Kidney epithelial cell (primary cell): ENCODE measurements around the gene TBL3. TPM values are rescaled to one million over a fixed set of nuclear protein-coding genes. Genes with fewer than 3 reads are reported as not detected.
"Not testable (repeated sequence)": the region's sequence is repeated elsewhere in the genome, so short reads cannot be mapped to it uniquely, and the experiment has no call there.

ENCODE experiments used
- DNase-seq: peaks from one replicate; pipeline ENCODE4 v3.0.0-alpha.2; 2010; ENCODE audit warnings: low read depth
- H3K27me3 ChIP-seq: 2 replicates; pipeline ENCODE4 v1.6.0; 2011; ENCODE audit warnings: low read length; ENCODE audit not compliant: control insufficient read depth, insufficient read depth
- H3K36me3 ChIP-seq: 2 replicates; pipeline ENCODE4 v1.5.1; 2011; ENCODE audit warnings: low read length; ENCODE audit not compliant: control insufficient read depth, insufficient read depth
- H3K4me3 ChIP-seq: 2 replicates; pipeline ENCODE4 v1.5.1; 2011; ENCODE audit warnings: low read depth, mild to moderate bottlenecking, control low read depth, low read length
- total RNA-seq: library from RNA; depleted of rRNA; stranded (reverse); fragments of >200 nt; gene quantifications from 2 replicates; pipeline ENCODE4 v1.2.3, GENCODE V29; 2015
- TF ChIP-seq, protein P1 (sequence below): IDR thresholded peaks from 2 replicates; pipeline ENCODE4 v1.5.1; 2011; ENCODE audit warnings: mild to moderate bottlenecking, moderate library complexity, low read length, control low read depth, inconsistent platforms; ENCODE audit not compliant: insufficient read depth, poor library complexity, severe bottlenecking

The TBL3 gene
- total RNA-seq, 1 donor from 2014 or later: 70.3 TPM

DNA sequence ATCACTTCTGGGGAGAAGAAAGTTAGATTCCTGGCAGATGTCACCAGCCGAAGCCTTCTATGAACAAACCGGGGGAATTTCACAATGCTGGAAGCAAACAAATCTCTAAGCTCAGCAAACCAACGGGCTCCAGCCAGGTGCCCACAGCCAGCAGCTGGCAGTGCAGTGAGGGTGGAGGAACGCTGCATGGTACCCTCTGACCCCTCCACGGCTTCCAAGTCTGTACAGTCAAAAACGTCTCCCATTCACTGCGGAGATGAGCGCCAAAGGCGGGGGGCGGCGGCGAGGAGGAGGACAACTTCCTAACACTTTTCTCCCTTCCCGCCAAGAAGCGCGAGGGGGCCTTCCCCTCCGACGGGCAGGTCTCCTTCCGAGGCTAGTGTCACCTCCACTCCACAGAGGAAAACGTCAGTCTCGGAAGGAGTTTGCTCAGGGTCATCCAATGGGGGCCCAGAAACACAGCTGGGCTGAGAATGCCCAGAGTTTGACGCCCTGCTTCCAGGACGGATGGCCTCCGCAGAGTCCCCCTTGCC, 36.8 kb downstream of the TBL3 start:
- H3K27me3 ChIP-seq: no peaks in the 10 kb centered on the region
- DNase-seq: no peak
- H3K4me3 ChIP-seq: peak overlapping the region; percentile 74
- peaks cover 1% of the 10 kb centered on the region for H3K36me3 ChIP-seq
- TF ChIP-seq, protein P1, sequence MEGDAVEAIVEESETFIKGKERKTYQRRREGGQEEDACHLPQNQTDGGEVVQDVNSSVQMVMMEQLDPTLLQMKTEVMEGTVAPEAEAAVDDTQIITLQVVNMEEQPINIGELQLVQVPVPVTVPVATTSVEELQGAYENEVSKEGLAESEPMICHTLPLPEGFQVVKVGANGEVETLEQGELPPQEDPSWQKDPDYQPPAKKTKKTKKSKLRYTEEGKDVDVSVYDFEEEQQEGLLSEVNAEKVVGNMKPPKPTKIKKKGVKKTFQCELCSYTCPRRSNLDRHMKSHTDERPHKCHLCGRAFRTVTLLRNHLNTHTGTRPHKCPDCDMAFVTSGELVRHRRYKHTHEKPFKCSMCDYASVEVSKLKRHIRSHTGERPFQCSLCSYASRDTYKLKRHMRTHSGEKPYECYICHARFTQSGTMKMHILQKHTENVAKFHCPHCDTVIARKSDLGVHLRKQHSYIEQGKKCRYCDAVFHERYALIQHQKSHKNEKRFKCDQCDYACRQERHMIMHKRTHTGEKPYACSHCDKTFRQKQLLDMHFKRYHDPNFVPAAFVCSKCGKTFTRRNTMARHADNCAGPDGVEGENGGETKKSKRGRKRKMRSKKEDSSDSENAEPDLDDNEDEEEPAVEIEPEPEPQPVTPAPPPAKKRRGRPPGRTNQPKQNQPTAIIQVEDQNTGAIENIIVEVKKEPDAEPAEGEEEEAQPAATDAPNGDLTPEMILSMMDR: no peak

DNA sequence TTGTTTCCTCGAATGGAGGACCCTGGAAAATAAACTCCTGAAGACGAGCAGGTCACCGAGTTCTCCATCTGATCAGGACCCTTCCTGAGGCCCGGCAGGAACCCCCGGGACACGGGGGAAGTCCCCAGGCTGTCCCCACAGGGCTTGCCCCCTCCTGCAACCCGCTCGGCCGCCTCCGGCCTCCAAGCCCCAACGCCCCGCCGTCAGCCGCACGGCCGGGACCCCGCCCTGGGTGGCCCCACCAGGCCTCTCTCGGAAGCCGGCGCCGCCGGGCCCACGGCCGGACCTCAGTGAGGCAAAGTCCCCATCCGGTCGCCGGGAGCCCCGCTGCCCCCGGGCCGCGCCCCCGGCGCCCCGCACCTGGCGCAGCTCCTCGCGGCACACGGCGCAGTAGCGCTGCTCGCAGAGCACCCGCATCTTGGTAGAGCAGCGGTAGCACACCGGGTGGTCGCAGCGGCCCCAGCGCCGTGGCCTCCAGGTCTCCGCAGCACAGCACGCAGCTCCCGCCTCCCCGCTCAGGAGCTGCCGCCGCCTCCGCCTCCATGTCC, 37.4 kb downstream of the TBL3 start:
- no peak for DNase-seq
- H3K27me3 ChIP-seq: no peaks in the 10 kb centered on the region
- peaks cover 1% of the 10 kb centered on the region for H3K36me3 ChIP-seq
- peak overlapping the region; percentile 74 for H3K4me3 ChIP-seq
- TF ChIP-seq, protein P1: no peak

- peaks cover 1% of the 10 kb centered on the region for H3K36me3 ChIP-seq
- H3K27me3 ChIP-seq: no peaks in the 10 kb centered on the region
- TF ChIP-seq, protein P1: no peak
- no peak for DNase-seq
- peak within 1 kb of the TSS; percentile 74 for H3K4me3 ChIP-seq
These were observed 38.1 kb downstream of the TBL3 start, which contains the start of gene ZNF598 for GRCh38 chr16:2009791-2010510. Gene ZNF598 (minus strand): TSS chr16:2009821.

DNA sequence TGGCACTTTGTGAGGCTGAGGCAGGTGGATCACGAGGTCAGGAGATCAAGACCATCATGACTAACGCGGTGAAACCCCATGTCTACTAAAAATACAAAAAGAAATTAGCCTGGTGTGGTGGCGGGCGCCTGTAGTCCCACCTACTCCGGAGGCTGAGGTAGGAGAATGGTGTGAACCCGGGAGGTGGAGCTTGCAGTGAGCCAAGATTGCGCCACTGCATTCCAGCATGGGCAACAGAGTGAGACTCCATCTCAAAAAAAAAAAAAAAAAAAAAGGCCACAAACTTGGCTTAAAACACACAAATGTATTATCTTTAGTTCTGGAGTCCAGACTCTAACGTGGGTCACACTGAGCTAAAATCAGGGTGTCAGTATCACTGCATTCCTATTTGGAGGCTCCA, 39.9 kb downstream of the TBL3 start:
- not testable (repeated sequence) for DNase-seq, H3K27me3 ChIP-seq, H3K4me3 ChIP-seq, H3K36me3 ChIP-seq

DNA sequence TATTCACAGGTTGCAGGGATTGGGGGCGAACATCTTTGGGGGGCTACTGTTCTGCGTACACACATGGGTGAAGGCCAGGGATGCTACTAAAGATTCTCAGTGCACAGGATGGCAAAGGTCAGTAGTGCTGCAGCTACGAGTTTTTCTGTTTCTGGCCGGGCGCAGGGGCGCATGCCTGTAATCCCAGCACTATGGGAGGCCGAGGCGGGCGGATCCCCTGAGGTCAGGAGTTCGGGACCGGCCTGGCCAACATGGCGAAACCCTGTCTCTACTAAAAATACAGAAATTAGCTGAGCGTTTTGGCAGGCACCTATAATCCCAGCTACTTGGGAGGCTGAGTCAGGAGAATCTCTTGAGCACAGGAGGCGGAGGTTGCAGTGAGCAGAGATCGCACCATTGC, 41.7 kb downstream of the TBL3 start:
- Histone ChIP-seq H3K27me3 (no peaks in the 10 kb centered on the region), H3K36me3 (no peaks in the 10 kb centered on the region), H3K4me3 (no peak overlapping the region)
- DNase-seq: no peak
- TF ChIP-seq, protein P1: no peak

DNA sequence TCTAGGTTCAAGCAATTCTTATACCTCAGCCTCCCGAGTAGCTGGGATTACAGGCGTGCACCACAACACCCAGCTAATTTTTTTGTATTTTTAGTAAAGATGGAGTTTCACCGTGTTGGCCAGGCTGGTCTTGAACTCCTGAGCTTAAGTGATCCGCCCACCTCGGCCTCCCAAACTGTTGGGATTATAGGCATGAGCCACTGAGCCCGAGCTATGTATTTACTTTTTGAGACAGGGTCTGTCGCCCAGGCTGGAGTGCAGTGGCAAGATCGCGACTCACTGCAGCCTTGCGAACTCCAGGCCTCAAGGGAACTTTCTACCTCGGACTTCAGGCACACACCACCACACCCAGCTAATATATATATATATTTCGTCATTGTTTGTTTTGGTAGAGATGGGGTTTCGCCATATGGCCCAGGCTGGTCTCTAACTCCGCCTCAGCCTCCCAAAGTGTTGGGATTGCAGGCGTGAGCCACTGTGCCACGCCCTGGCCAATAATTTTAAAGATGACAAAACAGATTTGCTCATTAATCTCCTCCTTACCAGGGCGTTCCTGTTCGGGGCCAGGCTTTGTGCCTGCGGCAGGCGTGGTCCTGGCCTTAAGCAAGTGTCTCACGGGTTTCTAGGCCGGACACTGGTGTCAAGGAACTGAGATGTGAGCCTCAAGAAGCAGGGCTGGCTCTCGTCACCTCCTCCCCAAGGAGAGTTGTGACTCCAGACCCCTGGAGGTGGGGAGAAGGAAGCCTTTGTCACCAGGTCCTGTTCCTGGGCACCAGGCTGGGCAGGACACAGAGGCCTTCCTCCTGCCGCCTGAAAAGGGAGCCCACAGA, 43.5 kb downstream of the TBL3 start:
- Histone ChIP-seq H3K36me3 (no peaks in the 10 kb centered on the region), H3K27me3 (peaks cover 16% of the 10 kb centered on the region), H3K4me3 (no peak overlapping the region)
- DNase-seq: no peak
- TF ChIP-seq, protein P1: no peak
